ENCODE measurements around the gene SEMA5B.

SEMA5B gene

GRCh38 chr3:123024056-123024455 lies 3.5 kb downstream of the SEMA5B start:
- no peak for DNase-seq (ENCODE audit: low read depth)

GRCh38 chr3:123021996-123022510 lies 5.5 kb downstream of the SEMA5B start:
- DNase-seq (ENCODE audit: low read depth), result no peak

GRCh38 chr3:123021388-123021787 lies 6.2 kb downstream of the SEMA5B start:
- DNase-seq (ENCODE audit: low read depth), result no peak

GRCh38 chr3:123020709-123021108 lies 6.9 kb downstream of the SEMA5B start:
- DNase-seq (ENCODE audit: low read depth), result no peak

GRCh38 chr3:123019591-123019990 lies 8.0 kb downstream of the SEMA5B start:
- DNase-seq (ENCODE audit: low read depth), result no peak

GRCh38 chr3:123019161-123019560 lies 8.4 kb downstream of the SEMA5B start:
- no peak for DNase-seq (ENCODE audit: low read depth)

- DNase-seq (ENCODE audit: low read depth), result no peak
These were observed 8.9 kb downstream of the SEMA5B start for GRCh38 chr3:123018683-123019082.

GRCh38 chr3:123015596-123015995 lies 12.0 kb downstream of the SEMA5B start:
- no peak for DNase-seq (ENCODE audit: low read depth)

- no peak for DNase-seq (ENCODE audit: low read depth)
These were observed 13.7 kb downstream of the SEMA5B start for GRCh38 chr3:123013876-123014275.

- DNase-seq (ENCODE audit: low read depth), result no peak
These were observed 14.9 kb downstream of the SEMA5B start for GRCh38 chr3:123012652-123013051.

GRCh38 chr3:123011447-123011846 lies 16.1 kb downstream of the SEMA5B start:
- no peak for DNase-seq (ENCODE audit: low read depth)

GRCh38 chr3:123008840-123009239 lies 18.7 kb downstream of the SEMA5B start:
- DNase-seq (ENCODE audit: low read depth), result no peak

- DNase-seq (ENCODE audit: low read depth), result no peak
These were observed 21.0 kb downstream of the SEMA5B start for GRCh38 chr3:123006609-123007008.

- no peak for DNase-seq (ENCODE audit: low read depth)
These were observed 22.3 kb downstream of the SEMA5B start for GRCh38 chr3:123005291-123005690.

GRCh38 chr3:123004201-123004918 lies 23.2 kb downstream of the SEMA5B start:
- DNase-seq (ENCODE audit: low read depth), result no peak

- DNase-seq (ENCODE audit: low read depth), result no peak
These were observed 24.6 kb downstream of the SEMA5B start for GRCh38 chr3:123002749-123003497.

- no peak for DNase-seq (ENCODE audit: low read depth)
These were observed 25.3 kb downstream of the SEMA5B start for GRCh38 chr3:123002100-123002748.

GRCh38 chr3:122998856-122999255 lies 28.7 kb downstream of the SEMA5B start:
- no peak for DNase-seq (ENCODE audit: low read depth)

GRCh38 chr3:122998206-122998605 lies 29.4 kb downstream of the SEMA5B start:
- no peak for DNase-seq (ENCODE audit: low read depth)

GRCh38 chr3:122996038-122996580 lies 31.5 kb downstream of the SEMA5B start:
- DNase-seq (ENCODE audit: low read depth), result no peak

- DNase-seq (ENCODE audit: low read depth), result no peak
These were observed 32.6 kb downstream of the SEMA5B start for GRCh38 chr3:122994954-122995353.

- DNase-seq (ENCODE audit: low read depth), result no peak
These were observed 34.2 kb downstream of the SEMA5B start for GRCh38 chr3:122993124-122993978.
